Hepatocyte (in vitro differentiated cells): ENCODE results near the gene TSPAN9. TPM values are rescaled to one million over a fixed set of nuclear protein-coding genes. Genes with fewer than 3 reads are reported as not detected.

ENCODE experiments used
- DNase-seq: peaks from one replicate; pipeline ENCODE4 v3.0.0-alpha.2; 2016; ENCODE audit warnings: low spot score
- H2AFZ ChIP-seq: fragments of 200-600 bp; sonication (generic); 2 replicates; pipeline ENCODE4 v1.6.0; 2016; ENCODE audit warnings: antibody characterized with exemption, mild to moderate bottlenecking
- H3K27ac ChIP-seq: fragments of 200-600 bp; sonication (generic); 2 replicates; pipeline ENCODE4 v1.5.1; 2016; ENCODE audit warnings: mild to moderate bottlenecking
- H3K27me3 ChIP-seq: fragments of 200-600 bp; sonication (generic); 2 replicates; pipeline ENCODE4 v1.6.1; 2016
- H3K36me3 ChIP-seq: fragments of 200-600 bp; sonication (generic); replicated peaks from 2 replicates; pipeline ENCODE4 v1.5.1; 2016; ENCODE audit warnings: low read depth; ENCODE audit not compliant: insufficient read depth
- H3K4me1 ChIP-seq: fragments of 200-600 bp; sonication (generic); 2 replicates; pipeline ENCODE4 v1.5.1; 2016; ENCODE audit warnings: mild to moderate bottlenecking, moderate library complexity; ENCODE audit not compliant: insufficient read depth
- H3K4me2 ChIP-seq: fragments of 200-600 bp; sonication (generic); 2 replicates; pipeline ENCODE4 v1.6.0; 2016
- H3K4me3 ChIP-seq: fragments of 200-600 bp; sonication (generic); 2 replicates; pipeline ENCODE4 v1.5.1; 2016; ENCODE audit warnings: mild to moderate bottlenecking
- H3K79me2 ChIP-seq: fragments of 200-600 bp; sonication (generic); 2 replicates; pipeline ENCODE4 v1.6.0; 2017; ENCODE audit warnings: mild to moderate bottlenecking
- H3K9me2 ChIP-seq: fragments of 200-600 bp; sonication (generic); replicated peaks from 2 replicates; pipeline ENCODE4 v1.6.0; 2017; ENCODE audit warnings: mild to moderate bottlenecking; ENCODE audit not compliant: insufficient read depth
- H3K9me3 ChIP-seq: fragments of 200-600 bp; sonication (generic); 2 replicates; pipeline ENCODE4 v1.5.1; 2016; ENCODE audit warnings: low read depth, mild to moderate bottlenecking
- H4K20me1 ChIP-seq: fragments of 200-600 bp; sonication (generic); 2 replicates; pipeline ENCODE4 v1.6.0; 2016; ENCODE audit warnings: mild to moderate bottlenecking; ENCODE audit not compliant: insufficient read depth, poor library complexity, severe bottlenecking
- CTCF ChIP-seq: fragments of 200-600 bp; sonication (generic); IDR thresholded peaks from 2 replicates; pipeline ENCODE4 v1.5.1; 2016; ENCODE audit warnings: antibody characterized with exemption, mild to moderate bottlenecking; ENCODE audit not compliant: poor library complexity
- EZH2 ChIP-seq: fragments of 200-600 bp; sonication (generic); IDR thresholded peaks from 2 replicates; pipeline ENCODE4 v1.6.1; 2016; ENCODE audit warnings: antibody characterized with exemption, mild to moderate bottlenecking, borderline replicate concordance
- EZH2phosphoT487 ChIP-seq: fragments of 200-600 bp; sonication (generic); IDR thresholded peaks from one replicate; pipeline ENCODE4 v1.6.1; 2018; ENCODE audit warnings: antibody characterized with exemption, mild to moderate bottlenecking, low read depth, moderate library complexity; ENCODE audit not compliant: unreplicated experiment, severe bottlenecking
- WGBS: methylation state at CpG from one replicate; pipeline ENCODE4 v1.1.6; 2016; ENCODE audit warnings: low lambda C conversion rate; ENCODE audit errors: missing lambda C conversion rate; 5-methylcytosine and 5-hydroxymethylcytosine counted together
- polyA plus RNA-seq: library from polyadenylated mRNA; unstranded; fragments of >200 nt; fragmentation: Nextera tagmentation; extraction: Ambion mirVana; gene quantifications from 2 replicates; pipeline ENCODE4 v1.2.1, GENCODE V29; 2016
- total RNA-seq: library from RNA; depleted of rRNA; stranded (reverse); fragments of >200 nt; gene quantifications from 2 replicates; pipeline ENCODE4 v1.2.3, GENCODE V29; 2014

Gene TSPAN9
- total and polyA plus RNA-seq, 2 experiments from 2014 or later: 16.6 to 38.6 TPM

- TF ChIP-seq EZH2phosphoT487: no peak
- H3K4me1 ChIP-seq: no peaks in the 10 kb centered on the region
- no peaks in the 10 kb centered on the region for H3K36me3 ChIP-seq
- H3K4me2 ChIP-seq: no peak overlapping the region
- H3K9me3 ChIP-seq: no peaks in the 10 kb centered on the region
- no peaks in the 10 kb centered on the region for H3K27me3 ChIP-seq
- H3K9me2 ChIP-seq: no peaks in the 10 kb centered on the region
- no peak overlapping the region for H3K27ac ChIP-seq
- H4K20me1 ChIP-seq: peaks cover under 1% of the 10 kb centered on the region
- H2AFZ ChIP-seq: no peak overlapping the region
- H3K4me3 ChIP-seq: no peak overlapping the region
- WGBS: 71% methylated on average over 2 of the region's 2 CpGs
- H3K79me2 ChIP-seq: no peaks in the 10 kb centered on the region
- no peak for DNase-seq
Observed at GRCh38 chr12:3191450-3191849, 114.3 kb downstream of the TSPAN9 start.

- TF ChIP-seq EZH2phosphoT487 (no peak), EZH2 (no peak), CTCF (no peak)
- peaks cover 6% of the 10 kb centered on the region for H4K20me1 ChIP-seq
- no peak overlapping the region for H2AFZ ChIP-seq
Observed at GRCh38 chr12:3192221-3192620, 115.0 kb downstream of the TSPAN9 start.

DNA sequence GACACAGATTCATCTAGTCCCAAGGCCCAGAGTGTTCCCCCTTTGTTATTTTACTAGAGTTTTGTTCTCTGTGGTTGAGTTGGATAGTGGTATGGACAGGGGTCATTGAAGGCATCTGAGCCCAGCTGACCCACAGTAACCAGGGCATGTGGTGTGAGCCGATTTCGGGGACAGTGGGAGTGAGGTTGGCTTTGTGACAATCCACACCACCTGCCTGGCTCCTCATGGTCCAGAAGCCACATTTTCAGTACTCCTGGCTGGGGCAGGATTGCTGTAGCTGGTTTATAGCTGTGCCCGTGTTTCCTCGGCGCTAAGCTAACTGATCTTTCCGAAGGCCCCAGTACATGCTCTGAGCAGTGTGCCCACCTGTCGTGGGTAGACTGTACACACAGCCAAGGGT is 116.0 kb downstream of the TSPAN9 start:
- Histone ChIP-seq H3K79me2 (no peaks in the 10 kb centered on the region), H3K9me3 (no peaks in the 10 kb centered on the region), H3K9me2 (no peaks in the 10 kb centered on the region), H3K4me3 (no peak overlapping the region), H4K20me1 (peaks cover 6% of the 10 kb centered on the region), H3K4me1 (no peaks in the 10 kb centered on the region), H3K36me3 (no peaks in the 10 kb centered on the region), H3K27me3 (no peaks in the 10 kb centered on the region), H3K27ac (no peak overlapping the region), H2AFZ (no peak overlapping the region), H3K4me2 (no peak overlapping the region)
- no peak for TF ChIP-seq CTCF
- no peak for TF ChIP-seq EZH2phosphoT487
- no peak for TF ChIP-seq EZH2
- WGBS: 94% methylated on average over 7 of the region's 7 CpGs
- DNase-seq: no peak

More at GRCh38 chr12:3192221-3192620, 115.0 kb downstream of the TSPAN9 start:
- Histone ChIP-seq H3K9me2 (no peaks in the 10 kb centered on the region), H3K9me3 (no peaks in the 10 kb centered on the region), H3K27me3 (no peaks in the 10 kb centered on the region), H3K4me2 (no peak overlapping the region), H3K79me2 (no peaks in the 10 kb centered on the region), H3K4me1 (no peaks in the 10 kb centered on the region), H3K4me3 (no peak overlapping the region), H3K27ac (no peak overlapping the region), H3K36me3 (no peaks in the 10 kb centered on the region)
- WGBS: 96% methylated on average over 10 of the region's 10 CpGs
- DNase-seq: no peak

- Histone ChIP-seq H3K36me3 (no peaks in the 10 kb centered on the region), H3K4me3 (no peak overlapping the region), H2AFZ (no peak overlapping the region), H3K27me3 (no peaks in the 10 kb centered on the region), H3K27ac (no peak overlapping the region), H3K4me2 (no peak overlapping the region), H4K20me1 (peaks cover 7% of the 10 kb centered on the region), H3K79me2 (no peaks in the 10 kb centered on the region), H3K4me1 (no peaks in the 10 kb centered on the region), H3K9me2 (no peaks in the 10 kb centered on the region), H3K9me3 (no peaks in the 10 kb centered on the region)
- TF ChIP-seq EZH2: no peak
- no peak for TF ChIP-seq CTCF
- no peak for TF ChIP-seq EZH2phosphoT487
- 73% methylated on average over 5 of the region's 5 CpGs for WGBS
- DNase-seq: no peak
Observed at GRCh38 chr12:3193755-3194154, 116.6 kb downstream of the TSPAN9 start.
